ENCODE results near the gene CKMT2. TPM values are rescaled to one million over a fixed set of nuclear protein-coding genes. Genes with fewer than 3 reads are reported as not detected.

Gene CKMT2
- total RNA-seq, 3 donors from 2014 or later: 3.6 to 5.3 (median 3.7) TPM

GRCh38 chr5:81202655-81203054, 30.5 kb upstream of the CKMT2 start:
- Histone ChIP-seq H3K9me3 (no peaks in the 10 kb centered on the region), H3K27ac (no peak overlapping the region), H3K36me3 (no peaks in the 10 kb centered on the region), H3K4me1 (no peaks in the 10 kb centered on the region), H3K27me3 (no peaks in the 10 kb centered on the region), H3K4me3 (no peak overlapping the region)
- intact Hi-C loops (cut with DNase I; ENCODE audit: low total_unique reads): loop anchor here (10.0 kb wide), 1 partner anchor 1022 kb away; no protein-coding TSS in a partner anchor
- TF ChIP-seq POLR2A (IDR thresholded peaks at IDR 0.05) (no peak), POLR2AphosphoS5 (IDR thresholded peaks at IDR 0.05) (no peak), CTCF (IDR thresholded peaks at IDR 0.05) (no peak)
- no peak for DNase-seq (ENCODE audit: low spot score in 2 of 2)

GRCh38 chr5:81203729-81204128, 29.4 kb upstream of the CKMT2 start:
- Histone ChIP-seq H3K36me3 (no peaks in the 10 kb centered on the region), H3K4me3 (no peak overlapping the region), H3K27me3 (no peaks in the 10 kb centered on the region), H3K9me3 (no peaks in the 10 kb centered on the region), H3K4me1 (no peaks in the 10 kb centered on the region), H3K27ac (no peak overlapping the region)
- intact Hi-C loops (cut with DNase I; ENCODE audit: low total_unique reads): loop anchor here (10.0 kb wide), 1 partner anchor 1021 kb away; no protein-coding TSS in a partner anchor
- no peak for DNase-seq (ENCODE audit: low spot score in 2 of 2)
- TF ChIP-seq POLR2A (IDR thresholded peaks at IDR 0.05) (no peak), CTCF (IDR thresholded peaks at IDR 0.05) (no peak), POLR2AphosphoS5 (IDR thresholded peaks at IDR 0.05) (no peak)

- no peaks in the 10 kb centered on the region for H3K27me3 ChIP-seq
- no peaks in the 10 kb centered on the region for H3K9me3 ChIP-seq
- H3K4me1 ChIP-seq: no peaks in the 10 kb centered on the region
- intact Hi-C loops (cut with DNase I; ENCODE audit: low total_unique reads): loop anchor here (10.0 kb wide), 1 partner anchor 1021 kb away; no protein-coding TSS in a partner anchor
- no peak overlapping the region for H3K27ac ChIP-seq
- no peaks in the 10 kb centered on the region for H3K36me3 ChIP-seq
- no peak for DNase-seq (ENCODE audit: low spot score in 2 of 2)
- no peak overlapping the region for H3K4me3 ChIP-seq
- TF ChIP-seq POLR2A (IDR thresholded peaks at IDR 0.05) (no peak), CTCF (IDR thresholded peaks at IDR 0.05) (no peak), POLR2AphosphoS5 (IDR thresholded peaks at IDR 0.05) (no peak)
Measured at GRCh38 chr5:81204205-81204604, 28.9 kb upstream of the CKMT2 start.

- no peaks in the 10 kb centered on the region for H3K4me1 ChIP-seq
- no peaks in the 10 kb centered on the region for H3K9me3 ChIP-seq
- intact Hi-C loops (cut with DNase I; ENCODE audit: low total_unique reads): loop anchor here (10.0 kb wide), 1 partner anchor 1020 kb away; no protein-coding TSS in a partner anchor
- H3K27me3 ChIP-seq: no peaks in the 10 kb centered on the region
- TF ChIP-seq POLR2AphosphoS5 (IDR thresholded peaks at IDR 0.05) (no peak), CTCF (IDR thresholded peaks at IDR 0.05) (no peak), POLR2A (IDR thresholded peaks at IDR 0.05) (no peak)
- no peaks in the 10 kb centered on the region for H3K36me3 ChIP-seq
- H3K4me3 ChIP-seq: no peak overlapping the region
- no peak for DNase-seq (ENCODE audit: low spot score in 2 of 2)
- no peak overlapping the region for H3K27ac ChIP-seq
Measured at GRCh38 chr5:81205058-81205457, 28.1 kb upstream of the CKMT2 start.

- Histone ChIP-seq H3K9me3 (no peaks in the 10 kb centered on the region), H3K27ac (no peak overlapping the region), H3K27me3 (no peaks in the 10 kb centered on the region), H3K4me1 (no peaks in the 10 kb centered on the region), H3K4me3 (no peak overlapping the region), H3K36me3 (no peaks in the 10 kb centered on the region)
- DNase-seq (ENCODE audit: low spot score in 2 of 2): no peak
- intact Hi-C loops (cut with DNase I; ENCODE audit: low total_unique reads): loop anchor here (10.0 kb wide), 1 partner anchor 1018 kb away; no protein-coding TSS in a partner anchor
- no peak for TF ChIP-seq POLR2A (IDR thresholded peaks at IDR 0.05)
- no peak for TF ChIP-seq CTCF (IDR thresholded peaks at IDR 0.05)
- TF ChIP-seq POLR2AphosphoS5 (IDR thresholded peaks at IDR 0.05): no peak
Measured at GRCh38 chr5:81207009-81207408, 26.1 kb upstream of the CKMT2 start.

Measured in breast epithelium (tissue), 4 donors.